Panc1 (cell line): ENCODE data around the gene CSNK1G1.

Experiments
- CTCF ChIP-seq: fragments of 450-650 bp; IDR thresholded peaks from 2 replicates; pipeline ENCODE4 v1.5.1; 2017; ENCODE audit warnings: mild to moderate bottlenecking
- POLR2AphosphoS5 ChIP-seq: IDR thresholded peaks from 2 replicates; pipeline ENCODE4 v1.6.1; 2012; ENCODE audit warnings: mild to moderate bottlenecking, low read depth, low read length, moderate library complexity

DNA sequence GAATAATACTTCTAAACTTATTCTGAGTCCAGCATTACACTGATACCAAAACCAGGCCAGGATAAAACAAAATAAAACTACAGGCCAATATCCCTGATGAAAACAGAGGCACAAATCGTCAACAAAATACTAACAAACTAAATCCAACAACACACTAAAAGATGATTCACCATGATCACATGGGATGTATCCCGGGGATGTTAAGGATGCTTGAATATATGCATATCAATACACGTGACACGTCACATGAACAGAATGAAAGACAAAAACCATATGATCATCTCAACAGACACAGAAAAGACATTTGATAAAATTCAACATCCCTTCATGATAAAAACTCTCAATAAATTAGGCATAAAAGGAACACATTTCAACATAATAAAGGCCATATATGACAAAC, 91.5 kb downstream of the CSNK1G1 start:
- TF ChIP-seq CTCF, result no peak
- no peak for TF ChIP-seq POLR2AphosphoS5
